Immature natural killer cell (primary cell): ENCODE results near the gene CYB5R2. TPM values are rescaled to one million over a fixed set of nuclear protein-coding genes. Genes with fewer than 3 reads are reported as not detected.

ENCODE experiments used
- DNase-seq, 3 donors: peaks; one replicate each; pipeline ENCODE4 v3.0.0; 2022; ENCODE audit warnings: mixed read lengths in 1 of 3
- H3K27ac Mint-ChIP-seq, 6 donors: one replicate each; pipeline ENCODE4 v1.8.0; 2020; ENCODE audit warnings: mixed read lengths in 6 of 6, mild to moderate bottlenecking in 5 of 6, inconsistent platforms in 4 of 6, moderate library complexity in 3 of 6
- H3K27me3 Mint-ChIP-seq, 3 donors: one replicate each; pipeline ENCODE4 v1.8.0; 2020 to 2021; ENCODE audit warnings: low read depth in 3 of 3, mild to moderate bottlenecking in 3 of 3, mixed read lengths in 3 of 3, moderate library complexity in 3 of 3, inconsistent platforms in 1 of 3
- H3K36me3 Mint-ChIP-seq, 3 donors: one replicate each; pipeline ENCODE4 v1.8.0; 2020; ENCODE audit warnings: mixed read lengths in 3 of 3, inconsistent platforms in 2 of 3, mild to moderate bottlenecking in 2 of 3
- H3K4me1 Mint-ChIP-seq, 2 donors: one replicate each; pipeline ENCODE4 v1.8.0; 2020; ENCODE audit warnings: inconsistent platforms in 2 of 2, mild to moderate bottlenecking in 2 of 2, mixed read lengths in 2 of 2, moderate library complexity in 1 of 2
- H3K4me3 Mint-ChIP-seq, 5 donors: one replicate each; pipeline ENCODE4 v1.8.0; 2020; ENCODE audit warnings: mild to moderate bottlenecking in 5 of 5, mixed read lengths in 5 of 5, inconsistent platforms in 3 of 5, moderate library complexity in 3 of 5
- H3K9me3 Mint-ChIP-seq, 6 donors: one replicate each; pipeline ENCODE4 v1.8.0; 2020; ENCODE audit warnings: mild to moderate bottlenecking in 6 of 6, mixed read lengths in 6 of 6, inconsistent platforms in 4 of 6, moderate library complexity in 3 of 6
- polyA plus RNA-seq, 3 donors: library from polyadenylated mRNA; unstranded; fragments of 300-500 nt; fragmentation: Illumina TruSeq; gene quantifications; one replicate each; pipeline ENCODE4 v1.2.3, GENCODE V29; 2021

CYB5R2 gene
- polyA plus RNA-seq, 3 donors from 2014 or later: 0.37 TPM; not detected in 2

DNA sequence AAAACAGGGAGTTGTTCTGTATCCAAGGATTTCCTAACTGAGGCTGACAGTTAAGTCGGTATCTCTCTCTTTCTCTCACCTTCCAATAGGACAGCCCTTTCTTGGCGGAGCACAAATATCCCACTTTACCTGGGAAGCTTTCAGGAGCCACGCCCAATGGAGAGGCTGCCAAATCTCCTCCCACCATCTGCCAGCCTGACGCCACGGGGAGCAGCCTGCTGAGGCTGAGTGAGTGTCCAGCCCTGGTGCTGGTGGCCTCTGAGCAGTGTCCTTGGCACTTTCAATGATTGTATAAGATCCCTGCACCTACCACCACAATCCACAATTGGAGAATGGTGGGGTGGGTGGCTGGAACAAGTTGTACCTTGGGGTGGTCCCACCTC lies 33.7 kb downstream of the CYB5R2 start:
- H3K4me3 Mint-ChIP-seq: no peak overlapping the region
- H3K9me3 Mint-ChIP-seq: no peaks in the 10 kb centered on the region
- no peak overlapping the region for H3K27ac Mint-ChIP-seq
- peaks cover 0 to 2% (median 1%) of the 10 kb centered on the region in 3 donors for H3K27me3 Mint-ChIP-seq
- H3K36me3 Mint-ChIP-seq: peaks cover 25 to 53% (median 32%) of the 10 kb centered on the region in 3 donors
- H3K4me1 Mint-ChIP-seq: no peaks in the 10 kb centered on the region
- no peak for DNase-seq

DNA sequence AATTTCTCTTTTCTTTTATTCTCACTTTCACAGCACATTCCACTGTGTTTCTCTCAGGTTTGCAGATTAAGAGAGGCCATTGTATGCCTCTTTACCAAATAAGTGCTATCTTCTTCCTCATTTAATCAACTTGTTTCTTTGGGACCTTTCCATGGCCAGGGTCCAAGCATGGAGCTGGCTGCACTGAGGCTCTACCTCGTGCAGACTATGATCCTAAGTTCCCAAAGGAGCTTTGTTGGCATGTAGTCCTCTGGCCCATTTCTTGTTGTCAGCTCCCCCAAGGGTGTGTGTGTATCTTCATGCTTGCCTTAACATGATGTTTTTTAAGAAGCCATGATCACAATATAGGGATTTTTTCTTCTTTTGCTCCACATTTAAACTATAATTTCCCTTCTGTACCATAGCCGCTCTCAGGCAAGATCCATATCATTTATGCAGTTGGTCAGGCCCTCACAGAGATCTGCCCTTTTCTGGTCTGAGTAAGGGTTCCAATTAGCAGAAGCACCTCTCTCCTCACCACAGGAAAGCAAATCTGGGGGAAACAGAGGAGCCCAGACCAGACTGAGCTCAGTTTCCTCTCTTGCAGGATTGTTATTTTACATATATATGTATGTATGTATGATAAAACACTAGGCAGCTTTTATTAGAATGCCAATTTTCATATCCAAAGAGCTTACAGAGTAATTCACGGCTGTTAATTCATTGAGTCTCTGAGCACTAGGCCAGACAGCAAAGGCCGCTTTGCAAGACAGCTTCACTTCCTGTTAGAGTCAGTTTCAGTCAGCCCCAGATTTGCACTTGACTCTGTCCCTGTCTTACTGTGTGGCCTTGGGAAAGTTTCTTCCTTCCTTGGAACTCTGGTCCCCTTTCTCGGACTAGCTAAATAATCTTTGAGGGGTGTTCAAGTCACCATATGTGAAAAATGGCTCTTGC lies 34.3 kb downstream of the CYB5R2 start:
- peaks cover 29 to 59% (median 32%) of the 10 kb centered on the region in 3 donors for H3K36me3 Mint-ChIP-seq
- no peak for DNase-seq

GRCh38 chr11:7637447-7638157 lies 35.7 kb downstream of the CYB5R2 start:
- peaks cover 0 to 2% (median 1%) of the 10 kb centered on the region in 3 donors for H3K27me3 Mint-ChIP-seq
- H3K27ac Mint-ChIP-seq: no peak overlapping the region
- H3K4me1 Mint-ChIP-seq: no peaks in the 10 kb centered on the region
- DNase-seq: no peak
- H3K4me3 Mint-ChIP-seq: no peak overlapping the region
- no peaks in the 10 kb centered on the region for H3K9me3 Mint-ChIP-seq
- H3K36me3 Mint-ChIP-seq: peaks cover 25 to 64% (median 27%) of the 10 kb centered on the region in 3 donors

More for the DNA sequence above, 34.3 kb downstream of the CYB5R2 start:
- H3K4me3 Mint-ChIP-seq: no peak overlapping the region
- H3K4me1 Mint-ChIP-seq: no peaks in the 10 kb centered on the region
- peaks cover 0 to 2% (median 1%) of the 10 kb centered on the region in 3 donors for H3K27me3 Mint-ChIP-seq
- no peak overlapping the region for H3K27ac Mint-ChIP-seq
- H3K9me3 Mint-ChIP-seq: no peaks in the 10 kb centered on the region

- Mint-ChIP-seq H3K9me3 (no peaks in the 10 kb centered on the region), H3K27me3 (peaks cover 0 to 2% (median 1%) of the 10 kb centered on the region in 3 donors), H3K4me1 (no peaks in the 10 kb centered on the region), H3K4me3 (no peak overlapping the region), H3K36me3 (peaks cover 23 to 63% (median 27%) of the 10 kb centered on the region in 3 donors), H3K27ac (no peak overlapping the region)
- DNase-seq: no peak
Observed at GRCh38 chr11:7636350-7636749, 37.0 kb downstream of the CYB5R2 start.

GRCh38 chr11:7635708-7636107 lies 37.6 kb downstream of the CYB5R2 start:
- H3K9me3 Mint-ChIP-seq: no peaks in the 10 kb centered on the region
- DNase-seq: no peak
- no peak overlapping the region for H3K27ac Mint-ChIP-seq
- H3K4me1 Mint-ChIP-seq: no peaks in the 10 kb centered on the region
- H3K27me3 Mint-ChIP-seq: peaks cover 0 to 2% (median 1%) of the 10 kb centered on the region in 3 donors
- H3K36me3 Mint-ChIP-seq: peaks cover 22 to 65% (median 26%) of the 10 kb centered on the region in 3 donors
- H3K4me3 Mint-ChIP-seq: no peak overlapping the region

- Mint-ChIP-seq H3K27ac (no peak overlapping the region), H3K27me3 (peaks cover 0 to 2% (median 0%) of the 10 kb centered on the region in 3 donors), H3K4me3 (no peak overlapping the region), H3K4me1 (no peaks in the 10 kb centered on the region), H3K9me3 (no peaks in the 10 kb centered on the region), H3K36me3 (peaks cover 23 to 65% (median 25%) of the 10 kb centered on the region in 3 donors)
- no peak for DNase-seq
Observed at GRCh38 chr11:7635137-7635536, 38.2 kb downstream of the CYB5R2 start.

DNA sequence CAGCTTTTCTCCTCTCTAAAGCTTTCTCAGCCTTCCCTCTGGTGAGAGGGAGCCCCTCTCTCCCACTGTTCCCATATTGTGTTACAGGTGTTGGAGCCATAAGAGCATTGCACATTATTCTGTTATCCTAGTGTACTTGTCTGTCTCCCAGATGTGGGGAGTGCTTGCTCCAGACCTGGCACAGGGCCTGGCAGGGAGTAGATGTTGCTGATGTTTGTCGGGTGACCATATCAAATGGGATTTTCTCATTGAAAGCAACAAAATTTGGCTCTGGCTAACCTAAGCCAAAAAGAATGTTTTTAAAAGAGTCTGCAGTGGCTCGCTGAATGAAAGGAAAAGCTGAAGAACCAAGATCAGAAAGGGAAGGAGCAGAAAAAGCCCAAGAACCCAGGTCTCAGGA lies 41.1 kb downstream of the CYB5R2 start:
- Mint-ChIP-seq H3K4me3 (no peak overlapping the region), H3K36me3 (peaks cover 25 to 66% (median 26%) of the 10 kb centered on the region in 3 donors), H3K27me3 (peaks cover 0 to under 1% (median 0%) of the 10 kb centered on the region in 3 donors), H3K4me1 (no peaks in the 10 kb centered on the region), H3K27ac (no peak overlapping the region), H3K9me3 (no peaks in the 10 kb centered on the region)
- DNase-seq: no peak

DNA sequence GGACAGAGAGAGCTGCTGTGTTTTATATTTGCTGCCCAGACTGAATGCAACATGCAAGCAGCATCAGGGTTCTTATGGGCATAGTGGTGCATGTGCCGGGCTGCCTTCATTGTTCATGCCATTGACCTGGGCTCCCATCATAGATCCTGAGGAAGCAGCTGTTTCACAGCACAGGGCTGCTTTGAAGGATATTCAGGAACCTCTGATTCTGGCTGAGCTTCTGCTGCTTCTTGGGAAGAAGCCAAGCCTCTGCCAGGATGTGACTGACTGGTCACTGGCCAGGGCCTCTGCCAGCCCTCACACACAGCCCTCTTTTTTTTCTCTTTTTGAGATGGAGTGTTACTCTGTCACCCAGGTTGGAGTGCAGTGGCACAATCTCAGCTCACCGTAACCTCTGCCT lies 43.3 kb downstream of the CYB5R2 start:
- Mint-ChIP-seq H3K36me3 (peaks cover 19 to 62% (median 22%) of the 10 kb centered on the region in 3 donors), H3K4me1 (no peaks in the 10 kb centered on the region), H3K4me3 (no peak overlapping the region), H3K27ac (no peak overlapping the region), H3K27me3 (no peaks in the 10 kb centered on the region), H3K9me3 (no peaks in the 10 kb centered on the region)
- DNase-seq: no peak

- Mint-ChIP-seq H3K36me3 (peaks cover 18 to 53% (median 19%) of the 10 kb centered on the region in 3 donors), H3K27ac (no peak overlapping the region), H3K4me1 (no peaks in the 10 kb centered on the region), H3K27me3 (no peaks in the 10 kb centered on the region), H3K9me3 (no peaks in the 10 kb centered on the region), H3K4me3 (no peak overlapping the region)
- DNase-seq: no peak
Observed at GRCh38 chr11:7628660-7629059, 44.6 kb downstream of the CYB5R2 start.

DNA sequence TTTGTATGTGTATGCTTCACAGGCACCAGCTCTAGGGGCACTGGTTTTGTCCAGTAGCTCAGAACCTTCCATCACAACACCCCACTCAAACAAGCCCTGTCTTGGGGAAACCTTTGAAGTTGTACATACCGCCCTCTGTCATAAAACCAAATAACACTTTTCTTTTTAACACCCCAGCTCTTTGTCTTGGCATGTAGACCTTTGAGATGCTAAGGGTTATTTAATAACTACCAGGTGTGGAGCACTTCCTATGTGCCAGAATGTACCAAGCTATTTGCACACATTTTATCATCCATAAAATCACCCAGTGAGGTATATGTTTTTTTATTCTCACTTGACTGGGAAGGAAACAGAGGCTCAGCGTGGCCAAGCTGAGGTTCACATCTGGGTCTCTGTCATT lies 50.6 kb downstream of the CYB5R2 start:
- Mint-ChIP-seq H3K4me1 (no peaks in the 10 kb centered on the region), H3K27ac (no peak overlapping the region), H3K36me3 (peaks cover 4 to 27% (median 4%) of the 10 kb centered on the region in 3 donors), H3K27me3 (no peaks in the 10 kb centered on the region), H3K4me3 (no peak overlapping the region), H3K9me3 (no peaks in the 10 kb centered on the region)
- DNase-seq: no peak

DNA sequence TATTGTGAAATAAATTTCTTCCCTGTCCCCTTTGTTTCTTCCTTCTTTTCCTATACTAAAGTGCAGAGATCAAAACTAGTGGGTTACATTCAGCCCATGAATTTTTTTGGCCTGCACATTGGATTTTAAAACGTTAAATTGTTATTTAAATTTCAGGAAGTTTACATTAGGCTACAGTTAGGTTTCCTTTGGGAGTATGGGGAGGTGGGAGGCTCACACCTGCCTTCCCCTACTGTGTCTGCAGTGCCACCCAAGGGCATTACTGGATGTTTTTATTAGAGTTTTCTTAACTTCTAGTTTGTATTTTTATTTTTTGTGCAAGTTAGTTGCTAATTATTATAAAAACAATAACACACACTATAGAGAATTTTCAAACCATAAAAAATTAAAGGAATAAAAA lies 51.7 kb downstream of the CYB5R2 start:
- Mint-ChIP-seq H3K27me3 (no peaks in the 10 kb centered on the region), H3K4me3 (no peak overlapping the region), H3K4me1 (no peaks in the 10 kb centered on the region), H3K36me3 (peaks cover 5 to 26% (median 6%) of the 10 kb centered on the region in 3 donors), H3K9me3 (no peaks in the 10 kb centered on the region), H3K27ac (no peak overlapping the region)
- no peak for DNase-seq

- H3K4me1 Mint-ChIP-seq: no peaks in the 10 kb centered on the region
- H3K27me3 Mint-ChIP-seq: no peaks in the 10 kb centered on the region
- H3K36me3 Mint-ChIP-seq: peaks cover 5 to 23% (median 10%) of the 10 kb centered on the region in 3 donors
- no peak overlapping the region for H3K27ac Mint-ChIP-seq
- no peak overlapping the region for H3K4me3 Mint-ChIP-seq
- DNase-seq: no peak
- H3K9me3 Mint-ChIP-seq: no peaks in the 10 kb centered on the region
Observed at GRCh38 chr11:7621090-7621489, 52.2 kb downstream of the CYB5R2 start.

DNA sequence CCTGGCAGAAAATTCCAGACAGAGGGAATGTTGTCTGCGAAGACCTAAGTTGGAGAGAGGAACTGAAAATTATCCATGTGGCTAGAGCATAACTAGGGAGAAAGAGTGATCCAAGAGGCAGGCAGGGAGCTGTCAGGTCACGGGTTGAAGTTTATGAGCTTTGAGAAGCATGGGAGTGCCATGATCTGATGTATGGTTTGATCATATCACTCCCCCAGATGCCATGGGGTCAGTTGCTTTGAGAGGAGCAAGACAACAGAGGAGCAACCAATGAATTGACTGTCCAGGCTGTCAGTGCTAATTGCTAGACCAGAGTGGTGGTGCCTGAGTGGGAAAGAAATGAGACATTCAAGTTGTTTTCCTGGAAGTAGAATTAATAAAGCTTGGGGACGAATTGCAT lies 54.0 kb downstream of the CYB5R2 start:
- Mint-ChIP-seq H3K4me3 (no peak overlapping the region), H3K9me3 (no peaks in the 10 kb centered on the region), H3K27ac (no peak overlapping the region), H3K4me1 (no peaks in the 10 kb centered on the region), H3K36me3 (peaks cover 5 to 20% (median 6%) of the 10 kb centered on the region in 3 donors), H3K27me3 (no peaks in the 10 kb centered on the region)
- no peak for DNase-seq

GRCh38 chr11:7617032-7617431 lies 56.3 kb downstream of the CYB5R2 start:
- DNase-seq: no peak
- H3K4me1 Mint-ChIP-seq: no peaks in the 10 kb centered on the region
- H3K27ac Mint-ChIP-seq: no peak overlapping the region
- H3K9me3 Mint-ChIP-seq: no peaks in the 10 kb centered on the region
- no peak overlapping the region for H3K4me3 Mint-ChIP-seq
- H3K36me3 Mint-ChIP-seq: peaks cover 5 to 14% (median 6%) of the 10 kb centered on the region in 3 donors
- H3K27me3 Mint-ChIP-seq: no peaks in the 10 kb centered on the region
